ENCODE results near the gene BRI3.

GRCh38 chr7:98257701-98258100 is 23.8 kb upstream of the BRI3 start:
- TF ChIP-seq, protein P1, sequence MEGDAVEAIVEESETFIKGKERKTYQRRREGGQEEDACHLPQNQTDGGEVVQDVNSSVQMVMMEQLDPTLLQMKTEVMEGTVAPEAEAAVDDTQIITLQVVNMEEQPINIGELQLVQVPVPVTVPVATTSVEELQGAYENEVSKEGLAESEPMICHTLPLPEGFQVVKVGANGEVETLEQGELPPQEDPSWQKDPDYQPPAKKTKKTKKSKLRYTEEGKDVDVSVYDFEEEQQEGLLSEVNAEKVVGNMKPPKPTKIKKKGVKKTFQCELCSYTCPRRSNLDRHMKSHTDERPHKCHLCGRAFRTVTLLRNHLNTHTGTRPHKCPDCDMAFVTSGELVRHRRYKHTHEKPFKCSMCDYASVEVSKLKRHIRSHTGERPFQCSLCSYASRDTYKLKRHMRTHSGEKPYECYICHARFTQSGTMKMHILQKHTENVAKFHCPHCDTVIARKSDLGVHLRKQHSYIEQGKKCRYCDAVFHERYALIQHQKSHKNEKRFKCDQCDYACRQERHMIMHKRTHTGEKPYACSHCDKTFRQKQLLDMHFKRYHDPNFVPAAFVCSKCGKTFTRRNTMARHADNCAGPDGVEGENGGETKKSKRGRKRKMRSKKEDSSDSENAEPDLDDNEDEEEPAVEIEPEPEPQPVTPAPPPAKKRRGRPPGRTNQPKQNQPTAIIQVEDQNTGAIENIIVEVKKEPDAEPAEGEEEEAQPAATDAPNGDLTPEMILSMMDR (IDR thresholded peaks at IDR 0.05), result no peak
- TF ChIP-seq POLR2A (IDR thresholded peaks at IDR 0.05), result no peak

Data from prostate gland (tissue), 2 donors.